ENCODE data around the gene CYYR1.

The CYYR1 gene

DNA sequence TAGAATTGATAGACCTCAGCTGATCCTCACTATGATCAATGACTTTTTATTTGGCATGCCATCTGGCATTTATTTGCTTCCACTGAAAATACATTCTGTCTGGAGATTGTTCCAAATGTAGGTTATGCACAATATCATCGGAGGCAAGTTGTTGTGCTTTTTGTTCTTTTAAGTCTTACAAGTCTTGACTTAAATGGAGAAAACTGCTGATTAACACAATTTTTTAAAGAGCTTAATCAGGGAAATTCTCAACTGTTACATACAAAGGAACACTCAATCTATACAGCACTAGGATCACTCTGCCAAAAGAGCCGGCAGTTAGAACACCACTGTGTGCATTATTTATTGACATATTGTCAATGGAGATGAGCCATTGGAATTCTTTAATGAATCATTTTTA lies 19.2 kb downstream of the CYYR1 start:
- DNase-seq (ENCODE audit: low spot score) = no peak

DNA sequence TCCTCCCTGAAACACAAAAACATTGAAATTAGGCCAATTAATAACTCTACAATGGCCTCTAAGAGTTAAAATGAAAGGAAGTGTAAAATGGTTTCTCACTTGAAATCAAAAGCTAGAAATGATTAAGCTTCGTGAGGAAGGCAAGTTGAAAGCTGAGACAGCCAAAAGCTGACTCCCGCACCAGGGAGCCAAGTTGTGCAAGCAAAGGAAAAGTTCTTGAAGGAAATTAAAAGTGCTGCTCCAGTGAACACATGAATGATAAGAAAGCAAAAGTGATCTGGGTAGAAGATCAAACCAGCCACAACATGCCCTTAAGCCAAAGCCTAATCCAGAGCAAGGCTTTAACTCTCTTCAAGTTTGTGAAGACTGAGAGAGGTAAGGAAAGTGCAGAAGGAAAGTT lies 22.8 kb downstream of the CYYR1 start:
- no peak for DNase-seq (ENCODE audit: low spot score)

DNA sequence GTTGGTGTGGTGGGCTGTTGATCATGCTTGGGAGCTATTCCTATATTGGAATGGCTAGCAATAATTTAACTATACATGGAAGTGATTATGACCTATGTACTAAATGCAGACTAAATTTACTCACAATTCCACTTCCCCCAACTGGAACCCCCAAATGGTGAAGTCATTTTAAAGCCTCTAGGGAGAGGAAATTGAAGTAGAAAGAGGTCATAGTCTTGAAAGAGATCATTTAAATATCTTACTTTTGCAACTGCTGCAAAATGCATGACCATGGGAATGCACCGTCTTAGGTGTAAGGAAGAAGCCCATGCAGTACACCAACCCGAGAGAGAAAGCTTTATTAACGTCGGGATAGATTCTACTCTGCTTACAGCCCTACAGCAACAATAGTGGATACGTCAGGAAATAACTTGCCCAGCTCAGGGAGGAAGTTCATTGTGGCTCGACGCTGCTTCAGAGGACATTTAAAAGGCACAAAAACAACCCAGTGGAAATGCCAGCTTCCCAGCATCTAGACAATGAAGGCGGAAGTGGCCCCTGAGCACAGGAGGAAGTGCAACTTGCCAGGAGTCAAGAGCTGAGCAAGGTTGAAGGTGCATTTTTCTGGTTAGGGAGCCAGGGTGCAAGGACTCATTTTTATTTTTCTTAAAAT lies 26.5 kb downstream of the CYYR1 start:
- DNase-seq (ENCODE audit: low spot score) = peak; percentile 27

DNA sequence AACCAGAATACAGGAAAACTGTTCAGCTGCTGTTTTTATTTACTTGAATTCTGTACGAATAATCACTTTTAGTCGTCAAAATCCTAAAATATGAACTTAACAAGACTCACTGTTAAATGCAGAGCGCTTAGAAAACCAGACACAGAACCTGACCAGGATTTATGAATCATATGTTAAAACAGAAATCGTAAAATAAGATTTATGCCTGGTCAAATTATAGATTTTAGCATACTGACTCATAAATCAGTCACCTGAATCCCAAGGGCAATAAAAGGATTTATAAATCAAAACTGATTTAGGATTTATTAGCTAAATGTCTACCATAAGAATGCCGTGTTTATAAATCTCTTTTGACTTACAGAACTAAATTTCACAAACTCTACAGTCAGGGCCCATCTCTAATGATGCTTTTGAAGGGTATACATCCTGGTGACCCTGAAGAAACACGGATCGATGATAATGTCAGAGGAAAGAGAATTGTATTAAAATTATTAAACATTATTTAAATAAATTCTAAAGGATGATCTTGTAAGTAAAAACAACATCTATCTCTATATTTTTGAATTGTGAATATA lies 28.8 kb downstream of the CYYR1 start:
- no peak for DNase-seq (ENCODE audit: low spot score)

DNA sequence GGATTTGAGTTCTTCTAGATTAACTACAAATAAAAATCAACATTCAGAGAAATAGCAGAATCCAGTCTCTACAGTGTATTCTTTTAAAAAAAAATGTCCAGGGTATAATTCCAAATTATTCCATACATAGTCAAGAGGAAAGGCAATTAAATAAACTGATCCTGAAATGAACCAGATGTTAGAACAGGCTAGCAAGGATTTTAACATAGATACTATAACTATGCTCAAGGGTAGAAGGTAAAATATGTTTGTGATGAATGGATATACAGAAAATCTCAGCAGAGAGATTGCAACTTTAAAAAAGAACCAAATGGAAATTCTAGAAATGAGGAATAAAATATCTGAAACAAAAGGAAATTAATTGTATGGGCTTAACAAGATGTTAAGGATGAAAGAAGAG lies 32.4 kb downstream of the CYYR1 start:
- no peak for DNase-seq (ENCODE audit: low spot score)

DNA sequence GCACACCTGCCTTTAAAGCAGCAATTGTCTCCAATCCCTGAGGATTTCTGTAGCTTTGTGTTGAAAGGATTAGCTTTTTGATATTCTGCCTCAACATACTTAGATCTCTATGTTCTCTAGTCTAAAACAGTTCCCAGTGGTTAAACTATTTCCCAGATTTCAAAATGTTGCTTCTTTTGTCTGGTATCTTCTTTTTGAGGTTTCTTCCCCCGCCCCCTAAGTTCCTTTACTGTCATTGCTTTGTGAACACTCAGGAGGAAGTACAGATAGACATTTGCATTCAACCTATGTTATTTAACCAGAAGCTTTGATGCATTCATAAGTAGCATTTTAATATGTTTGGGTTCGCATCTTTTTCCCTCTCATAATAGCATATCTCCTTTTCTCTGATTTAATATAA lies 33.5 kb downstream of the CYYR1 start:
- DNase-seq (ENCODE audit: low spot score) = no peak

DNA sequence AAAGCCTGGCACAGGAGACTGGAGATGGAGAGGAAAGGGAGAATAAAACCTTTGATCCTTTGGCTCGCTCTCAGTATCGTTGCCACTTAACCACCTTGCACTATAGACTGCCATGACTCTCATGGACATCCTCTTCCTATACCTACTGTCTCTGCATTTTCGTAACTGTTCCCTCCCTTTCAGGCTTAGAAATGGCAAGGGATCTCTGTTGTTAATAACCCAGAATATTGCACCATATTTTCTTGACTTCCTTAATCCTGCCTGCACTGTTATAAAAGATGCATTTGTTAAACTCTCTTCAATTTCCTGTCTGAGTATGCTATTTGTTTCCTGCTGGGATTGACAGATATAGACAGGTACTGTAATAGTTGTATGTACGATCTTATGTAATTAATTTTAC lies 38.6 kb downstream of the CYYR1 start:
- no peak for DNase-seq (ENCODE audit: low spot score)

DNA sequence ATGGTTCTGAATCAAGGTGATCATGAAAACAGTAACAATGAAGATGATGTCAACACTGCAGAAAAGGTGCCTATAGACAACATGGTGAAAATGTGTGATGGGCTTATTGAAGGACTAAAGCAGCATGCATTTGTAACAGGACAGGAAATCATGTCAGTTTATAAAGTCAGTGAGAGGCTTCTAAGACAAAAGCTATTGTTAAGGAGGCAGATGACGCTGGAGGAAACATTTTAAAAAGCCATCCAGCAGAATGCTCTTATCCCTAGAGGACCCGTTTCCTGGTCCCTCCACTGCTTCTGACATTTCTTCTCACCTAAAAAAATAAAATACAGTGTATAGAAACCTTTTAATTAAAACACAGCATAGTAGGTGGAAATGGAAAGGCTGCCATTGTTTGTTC lies 40.9 kb downstream of the CYYR1 start:
- DNase-seq (ENCODE audit: low spot score) = no peak

DNA sequence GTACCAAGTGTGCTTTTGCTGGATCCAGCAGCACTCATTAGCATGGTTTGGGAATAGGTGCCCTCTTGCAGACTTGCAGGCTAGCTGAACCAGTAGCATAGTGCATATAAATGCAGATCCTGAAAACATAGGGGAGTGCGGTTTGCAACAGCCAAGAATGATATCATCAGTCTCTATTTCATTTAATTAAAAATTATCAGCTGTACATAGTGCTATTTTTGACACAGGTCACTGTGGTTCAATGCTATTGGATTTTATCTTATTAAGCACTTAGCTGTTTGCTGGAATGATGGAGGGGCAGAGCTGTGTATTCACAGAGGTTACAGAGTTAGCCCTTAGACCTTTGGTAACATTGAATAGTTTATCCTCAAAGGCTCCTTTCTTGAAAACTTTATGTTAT lies 43.6 kb downstream of the CYYR1 start:
- DNase-seq (ENCODE audit: low spot score) = no peak

DNA sequence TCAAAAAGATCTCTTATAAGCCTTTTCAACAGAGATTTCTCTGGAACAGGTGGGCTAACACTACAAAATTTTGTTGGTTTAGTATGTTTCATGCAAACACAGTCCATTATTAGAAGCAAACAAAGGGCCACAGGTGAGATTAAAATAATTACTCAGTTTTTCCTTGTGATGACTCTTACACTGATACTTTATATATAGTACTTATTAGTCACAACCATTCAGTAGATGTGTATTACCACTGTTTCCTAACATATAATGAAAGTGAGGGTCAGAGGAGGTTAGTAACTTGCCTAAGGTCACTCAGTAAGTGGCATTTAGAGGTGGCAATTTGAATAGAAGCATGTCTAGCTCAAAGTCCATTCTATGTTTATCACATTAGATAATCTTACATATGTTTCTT lies 44.2 kb downstream of the CYYR1 start:
- no peak for DNase-seq (ENCODE audit: low spot score)

DNA sequence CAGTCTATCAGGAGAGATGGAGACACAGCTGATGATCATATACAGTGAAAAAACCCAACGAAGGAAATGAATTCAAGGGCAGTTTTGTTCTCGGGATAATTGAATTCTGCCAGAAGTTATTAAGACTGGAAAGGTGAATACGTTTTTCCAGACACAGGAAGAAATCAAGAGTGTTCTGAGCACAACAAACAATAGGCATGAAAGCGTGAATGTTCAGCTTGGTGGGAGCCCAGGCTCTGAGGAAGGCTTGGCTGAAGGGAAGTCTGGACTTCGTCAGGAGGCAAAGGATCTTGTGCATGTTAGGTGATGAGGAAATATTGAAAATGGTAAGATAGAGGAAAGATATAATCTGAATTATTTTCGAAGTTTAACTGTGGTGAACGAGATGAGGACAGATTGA lies 50.4 kb downstream of the CYYR1 start:
- DNase-seq (ENCODE audit: low spot score) = no peak

DNA sequence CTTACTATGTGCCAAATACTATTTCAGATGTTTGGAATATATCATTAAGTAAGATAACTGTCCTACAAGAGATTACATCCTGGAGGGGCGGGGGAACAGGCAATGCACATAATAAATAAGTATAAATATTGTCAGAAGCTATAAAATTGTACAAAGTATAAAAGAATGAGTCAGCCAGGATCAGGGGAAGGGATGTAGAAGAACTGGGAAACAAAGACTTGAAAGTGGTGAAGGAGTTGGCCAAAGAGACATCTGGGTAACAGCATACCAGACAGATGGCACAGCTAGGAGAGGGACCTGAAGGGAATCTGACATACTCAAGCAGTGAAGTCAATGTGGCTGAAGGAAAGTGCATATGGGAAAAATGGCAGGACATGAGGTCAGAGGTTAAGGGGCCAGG lies 53.9 kb downstream of the CYYR1 start:
- no peak for DNase-seq (ENCODE audit: low spot score)

DNA sequence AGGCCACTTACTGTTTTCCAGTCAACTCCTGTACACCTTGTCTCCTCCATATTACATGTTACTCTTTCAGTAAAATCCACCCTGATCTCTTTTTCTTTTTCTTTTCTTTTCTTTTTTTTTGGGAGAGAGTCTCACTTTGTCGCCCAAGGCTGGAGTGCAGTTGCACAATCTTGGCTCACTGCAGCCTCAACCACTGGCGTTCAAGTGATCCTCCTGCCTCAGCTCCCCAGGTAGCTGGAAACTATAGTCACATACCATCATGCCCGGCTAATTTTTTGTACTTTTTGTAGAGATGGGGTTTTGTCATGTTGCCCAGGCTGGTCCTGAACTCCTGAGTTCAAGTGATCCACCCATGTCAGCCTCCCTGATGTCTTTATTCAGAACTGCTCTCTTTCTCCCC lies 57.8 kb downstream of the CYYR1 start:
- DNase-seq (ENCODE audit: low spot score) = no peak

DNA sequence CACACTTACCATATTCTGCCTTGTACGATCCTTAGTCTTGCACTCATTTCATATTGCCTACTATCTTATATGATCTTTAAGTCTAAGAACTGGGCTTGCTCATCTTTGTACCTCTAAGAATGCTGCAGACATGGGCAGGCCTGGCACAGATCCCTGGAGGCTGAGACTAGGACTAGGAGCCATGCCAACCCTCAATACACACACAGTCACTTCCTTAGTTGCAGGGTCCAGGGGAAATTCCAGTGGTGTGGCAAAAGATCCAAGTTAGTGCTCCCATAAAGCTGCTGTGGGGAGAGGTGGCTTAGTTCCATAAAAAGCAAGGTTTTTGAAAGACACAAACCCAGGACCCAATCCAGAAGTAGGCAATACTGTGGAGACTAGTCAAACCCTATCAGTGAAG lies 59.9 kb downstream of the CYYR1 start:
- DNase-seq (ENCODE audit: low spot score) = no peak

DNA sequence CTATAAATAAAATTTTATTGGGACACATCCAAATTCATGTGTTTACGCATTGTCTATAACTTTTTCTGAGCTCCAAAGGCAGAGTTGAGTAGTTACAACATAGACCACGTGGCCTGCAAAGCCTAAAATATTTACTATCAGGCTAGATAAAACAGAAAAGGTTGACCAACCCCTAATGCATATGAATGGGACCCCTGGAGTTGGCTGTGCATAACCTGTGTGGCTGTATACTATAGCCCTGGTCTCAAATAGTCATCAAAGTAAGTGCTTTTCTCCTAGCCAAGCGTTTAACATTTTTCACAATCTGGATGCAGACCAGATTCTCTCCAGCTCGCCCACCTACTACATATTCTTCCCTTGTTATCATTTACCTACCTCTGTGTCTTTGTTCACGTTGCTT lies 60.4 kb downstream of the CYYR1 start:
- DNase-seq (ENCODE audit: low spot score) = no peak

DNA sequence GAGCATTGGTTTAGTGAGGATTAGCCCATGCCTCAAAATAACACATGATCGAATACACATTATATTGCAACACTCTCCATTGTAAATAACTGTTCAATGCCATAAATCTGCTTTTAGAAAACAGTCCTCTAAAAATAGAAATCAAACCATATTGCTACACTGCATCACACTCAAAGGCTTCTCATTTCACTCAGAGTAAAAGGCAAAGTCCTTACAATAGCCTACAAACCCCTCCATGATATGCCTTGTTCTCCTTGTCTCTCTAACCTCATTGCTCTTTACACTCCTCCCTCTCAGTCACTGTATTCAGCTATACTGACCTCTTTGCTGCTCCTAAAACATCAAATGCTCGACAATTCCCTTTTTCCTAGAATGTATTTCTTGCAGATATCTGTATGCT lies 64.2 kb downstream of the CYYR1 start:
- no peak for DNase-seq (ENCODE audit: low spot score)

DNA sequence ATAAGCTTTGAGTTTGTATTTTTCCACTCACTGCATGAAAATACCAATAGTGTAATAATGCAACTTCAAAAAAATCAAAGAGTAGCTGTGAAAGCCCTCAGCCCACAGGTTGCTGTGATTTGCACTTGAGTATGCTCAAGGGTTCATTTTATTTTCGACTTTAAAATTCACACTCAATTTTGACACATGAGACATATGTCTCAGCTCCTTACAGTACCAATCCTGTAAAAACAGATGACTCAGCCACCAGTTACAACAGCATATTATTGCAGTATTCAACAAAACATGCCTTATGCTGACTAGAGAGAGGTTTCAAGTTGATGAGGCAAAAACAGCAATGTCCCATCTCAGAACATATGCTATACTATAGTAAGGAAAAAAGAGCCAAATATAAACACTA lies 66.1 kb downstream of the CYYR1 start:
- peak; percentile 47 for DNase-seq (ENCODE audit: low spot score)

DNA sequence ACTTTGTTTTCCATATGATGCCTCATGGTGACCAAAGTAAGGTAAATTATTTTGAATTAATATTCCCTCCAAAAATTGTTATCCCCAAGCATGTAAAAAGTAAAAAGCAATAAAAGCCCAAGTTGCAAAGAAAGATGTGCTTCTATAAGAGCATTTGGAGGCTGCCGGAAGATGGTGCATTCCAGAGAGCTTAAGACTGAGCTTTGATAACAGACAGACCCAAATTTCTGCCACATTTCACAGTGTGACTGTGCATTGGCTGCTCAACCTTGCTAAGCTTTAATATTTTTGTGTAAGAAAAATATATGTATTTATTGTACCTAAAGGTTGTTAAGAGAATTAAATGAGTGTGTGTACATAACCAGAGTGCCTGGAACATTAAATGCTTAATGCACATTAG lies 67.9 kb downstream of the CYYR1 start:
- DNase-seq (ENCODE audit: low spot score) = no peak

DNA sequence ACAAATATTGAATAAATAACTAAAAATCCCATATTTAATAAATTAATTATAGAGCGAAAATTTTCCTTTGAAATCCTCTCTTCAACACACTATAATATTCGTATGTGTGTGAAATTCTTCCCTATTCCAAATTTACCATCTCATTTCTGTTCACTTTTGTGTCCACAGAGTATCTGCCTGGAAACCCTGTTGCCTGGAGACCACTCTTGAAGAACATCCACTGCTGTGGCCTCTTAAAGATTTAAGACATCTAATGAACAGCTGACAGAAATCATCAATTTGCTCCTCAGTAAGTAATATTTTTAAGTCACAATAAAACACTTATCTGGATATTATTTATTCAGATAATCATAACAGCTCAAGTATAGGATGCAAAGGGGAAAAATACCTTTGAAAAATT lies 69.7 kb downstream of the CYYR1 start:
- no peak for DNase-seq (ENCODE audit: low spot score)

DNA sequence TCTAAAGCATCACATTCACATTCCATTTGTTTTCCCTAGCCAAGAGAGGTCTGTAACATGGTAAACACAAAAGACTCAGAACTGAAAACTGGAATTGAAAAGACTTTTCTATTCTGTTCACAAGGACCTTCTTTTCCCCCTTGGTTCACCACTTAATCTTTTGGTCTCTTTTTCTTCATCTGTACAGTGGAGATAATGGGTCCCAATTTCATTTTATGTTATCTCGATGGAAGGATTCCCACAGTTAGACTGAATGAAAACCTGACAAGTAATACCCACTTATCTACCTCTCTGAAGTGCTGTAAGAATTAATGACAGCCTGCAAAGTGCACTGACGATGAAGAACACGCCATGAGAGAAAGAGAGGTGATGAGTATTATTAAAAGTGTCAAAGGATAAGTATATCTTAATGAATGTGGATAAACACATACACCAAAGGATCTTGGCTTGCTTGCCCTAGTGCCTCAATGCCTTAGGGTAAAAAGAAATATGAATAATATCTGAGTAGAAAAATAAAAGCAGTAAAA lies 71.5 kb downstream of the CYYR1 start:
- no peak for DNase-seq (ENCODE audit: low spot score)

DNA sequence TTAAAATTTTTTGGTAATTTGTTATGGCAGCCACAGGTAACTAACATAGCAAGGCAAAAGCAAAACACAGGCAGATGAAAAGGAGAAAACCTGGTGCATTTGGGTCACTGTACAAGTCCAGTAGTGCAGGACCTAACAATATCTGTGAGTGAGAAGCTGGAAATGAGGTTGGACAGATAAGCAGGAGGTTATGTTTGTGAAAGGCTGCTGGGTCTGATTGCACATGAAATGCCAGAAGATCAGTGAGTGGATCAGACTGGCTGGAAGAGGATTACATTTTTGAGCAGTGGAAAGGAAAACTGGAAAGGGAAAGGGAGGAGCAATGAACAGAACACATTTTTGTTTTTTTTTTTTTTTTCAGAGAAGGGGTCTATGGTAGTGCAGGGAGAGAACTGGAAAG lies 73.6 kb downstream of the CYYR1 start:
- no peak for DNase-seq (ENCODE audit: low spot score)

DNA sequence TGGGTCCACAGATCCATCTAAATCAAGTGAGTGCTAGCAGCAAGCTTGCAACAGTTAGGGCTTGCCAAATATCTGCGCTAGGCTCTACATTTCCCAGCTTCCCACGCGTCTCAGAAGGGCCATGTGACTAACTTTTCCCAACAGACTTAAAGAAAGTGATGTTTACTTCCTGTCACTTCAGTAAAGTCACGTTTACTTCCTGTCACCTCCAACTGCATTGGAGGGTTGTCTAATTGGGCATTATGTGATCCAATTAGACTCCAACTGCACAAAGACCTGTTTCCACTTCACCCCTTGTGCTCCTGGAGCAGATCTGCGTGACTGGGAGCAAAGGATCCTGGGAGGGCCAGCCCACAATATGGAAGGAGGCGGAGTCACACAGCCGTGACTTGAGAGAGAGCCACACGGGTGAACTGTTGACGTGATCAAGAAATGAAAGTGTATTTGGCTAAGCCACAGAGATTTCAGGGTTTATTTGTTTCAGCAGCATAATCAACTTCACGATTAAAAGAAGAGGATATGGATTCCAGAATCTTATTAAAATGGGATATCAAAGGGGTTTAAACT lies 77.7 kb downstream of the CYYR1 start:
- DNase-seq (ENCODE audit: low spot score) = no peak

DNA sequence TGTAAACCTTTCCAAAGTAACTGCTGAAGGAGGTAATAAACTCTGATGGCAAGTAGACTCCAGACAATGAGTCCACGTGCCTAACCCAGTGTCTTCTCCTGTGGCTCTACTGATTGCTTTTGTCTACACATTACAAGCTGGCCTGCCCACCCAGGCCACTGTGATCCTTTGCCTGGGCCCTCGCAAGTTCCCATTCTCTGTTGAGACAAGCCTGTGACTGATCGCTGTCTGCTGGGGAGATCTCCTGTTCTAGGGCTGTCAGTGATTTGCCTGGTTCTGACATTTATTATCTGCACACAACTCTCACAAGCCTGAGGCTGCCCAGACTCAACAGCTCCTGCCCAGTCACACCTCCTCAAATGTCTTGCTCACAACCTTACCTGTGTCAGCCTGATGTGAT lies 81.4 kb downstream of the CYYR1 start:
- no peak for DNase-seq (ENCODE audit: low spot score)

DNA sequence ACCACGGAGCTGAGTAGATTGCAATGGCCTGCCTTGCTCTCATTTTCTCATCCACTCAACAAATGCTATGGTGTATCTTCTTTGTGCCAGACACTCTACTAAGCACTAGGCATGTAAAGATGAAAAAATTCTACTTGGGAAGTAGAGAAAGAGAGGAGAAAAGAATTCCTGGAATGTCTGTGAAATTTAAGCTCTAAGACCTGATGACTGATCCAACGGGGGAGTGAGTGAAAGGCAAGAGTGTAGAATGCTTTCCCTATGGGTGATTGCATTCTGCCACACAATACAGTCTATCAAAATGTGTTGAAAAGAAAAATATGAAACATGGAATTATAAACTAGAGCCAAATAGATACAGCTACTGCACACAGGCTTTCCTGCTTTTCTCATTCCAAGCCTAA lies 82.3 kb downstream of the CYYR1 start:
- DNase-seq (ENCODE audit: low spot score) = no peak
